HG02588 (cell line): ENCODE results near the gene NT5C2.
A peak's percentile ranks its signal among the peaks of the same experiment; 100 is the strongest.
"Not testable (repeated sequence)": the region's sequence is repeated elsewhere in the genome, so short reads cannot be mapped to it uniquely, and the experiment has no call there.

ENCODE experiments used
- ATAC-seq: cut with Tn5 transposase; IDR thresholded peaks from one replicate; pipeline ENCODE4 v1.9.1; 2021; ENCODE audit warnings: mild to moderate bottlenecking, moderate library complexity; ENCODE audit not compliant: unreplicated experiment

The NT5C2 gene

GRCh38 chr10:103203466-103203865, 10.4 kb upstream of the NT5C2 start:
- ATAC-seq = no peak

DNA sequence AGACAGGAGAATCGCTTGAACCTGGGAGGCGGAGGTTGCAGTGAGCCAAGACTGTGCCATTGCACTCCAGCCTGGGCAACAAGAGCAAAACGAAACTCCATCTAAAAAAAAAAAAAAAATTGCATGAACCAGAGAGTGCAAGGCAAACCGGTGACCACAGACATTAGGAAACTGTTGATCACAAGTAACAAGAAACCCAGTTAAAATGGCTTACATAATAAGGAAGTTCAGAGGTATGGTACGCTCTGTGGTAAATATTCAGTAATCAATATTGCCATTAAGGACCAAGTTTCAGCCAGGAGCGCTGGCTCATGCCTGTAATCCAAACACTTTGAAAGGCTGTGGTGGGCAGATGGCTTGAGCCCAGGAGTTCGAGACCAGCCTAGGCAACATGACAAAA, 9.2 kb upstream of the NT5C2 start:
- no peak for ATAC-seq

- ATAC-seq = no peak
These were observed 6.4 kb upstream of the NT5C2 start for GRCh38 chr10:103199488-103199887.

- ATAC-seq = no peak
These were observed 5.6 kb upstream of the NT5C2 start for GRCh38 chr10:103198648-103199047.

GRCh38 chr10:103197903-103198302, 4.8 kb upstream of the NT5C2 start:
- no peak for ATAC-seq

GRCh38 chr10:103197174-103197573, 4.1 kb upstream of the NT5C2 start:
- no peak for ATAC-seq

DNA sequence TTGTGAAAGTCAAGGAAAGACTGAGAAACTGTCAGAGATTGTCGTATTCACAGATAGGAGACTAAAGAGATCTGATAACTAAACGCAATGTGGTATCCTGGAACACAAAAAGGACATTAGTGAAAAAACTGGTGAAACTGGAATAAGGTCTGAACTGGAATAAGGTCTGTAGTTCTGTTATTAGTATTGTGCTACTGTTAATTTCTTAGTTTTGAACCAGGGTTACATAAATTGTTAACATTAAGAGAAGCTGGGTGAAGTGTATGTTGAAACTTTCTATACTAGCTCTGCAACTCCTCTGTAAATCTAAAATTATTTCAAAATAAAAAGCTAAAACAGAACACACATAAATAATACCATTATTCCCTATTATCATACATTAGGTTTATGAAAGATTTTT, 3.4 kb upstream of the NT5C2 start:
- ATAC-seq = no peak

- ATAC-seq = no peak
These were observed 903 bp upstream of the NT5C2 start for GRCh38 chr10:103193820-103194529.

GRCh38 chr10:103192451-103193106, 493 bp downstream of the NT5C2 start:
- peak; percentile 44 for ATAC-seq

GRCh38 chr10:103192089-103192450, 1.0 kb downstream of the NT5C2 start:
- no peak for ATAC-seq

DNA sequence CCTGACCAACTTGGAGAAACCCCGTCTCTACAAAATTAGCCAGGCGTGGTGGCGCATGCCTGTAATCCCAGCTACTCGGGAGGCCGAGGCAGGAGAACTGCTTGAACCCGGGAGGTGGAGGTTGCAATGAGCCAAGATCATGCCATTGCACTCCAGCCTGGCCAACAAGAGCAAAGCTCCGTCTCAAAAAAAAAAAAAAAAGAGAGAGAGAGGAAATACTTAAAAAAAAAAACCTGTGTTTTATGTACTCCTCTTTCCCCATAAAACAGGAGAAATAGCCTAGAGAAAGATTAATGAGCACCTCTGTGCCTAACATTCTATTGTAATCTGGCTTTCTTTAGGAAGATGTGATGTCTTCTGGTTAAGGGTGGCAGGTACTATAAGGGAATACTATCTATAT, 1.9 kb downstream of the NT5C2 start:
- not testable (repeated sequence) for ATAC-seq

GRCh38 chr10:103188853-103189252, 4.2 kb downstream of the NT5C2 start:
- ATAC-seq = no peak

- no peak for ATAC-seq
These were observed 6.9 kb downstream of the NT5C2 start for GRCh38 chr10:103186128-103186527.

- no peak for ATAC-seq
These were observed 8.5 kb downstream of the NT5C2 start for GRCh38 chr10:103184615-103185014.

DNA sequence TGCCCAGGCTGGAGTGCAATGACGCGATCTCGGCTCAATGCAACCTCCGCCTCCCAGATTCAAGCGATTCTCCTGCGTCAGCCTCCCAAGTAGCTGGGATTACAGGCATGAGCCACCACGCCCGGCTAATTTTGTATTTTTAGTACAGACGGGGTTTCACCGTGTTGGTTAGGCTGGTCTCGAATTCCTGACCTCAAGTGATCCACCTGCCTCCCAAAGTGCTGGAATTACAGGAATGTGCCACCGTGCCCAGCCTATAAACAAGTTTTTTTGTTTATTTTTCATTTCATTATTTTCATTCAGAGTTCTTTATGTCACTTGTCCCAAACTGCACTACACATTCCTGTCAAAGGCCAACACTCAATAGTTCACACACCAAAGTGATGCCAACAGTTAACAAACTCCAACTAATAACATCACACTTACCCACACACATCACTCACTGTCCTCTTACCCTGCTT, 9.1 kb downstream of the NT5C2 start:
- ATAC-seq = not testable (repeated sequence)

GRCh38 chr10:103181244-103181643, 11.8 kb downstream of the NT5C2 start:
- ATAC-seq = peak; percentile 66

GRCh38 chr10:103180491-103180890, 12.6 kb downstream of the NT5C2 start:
- ATAC-seq = no peak

DNA sequence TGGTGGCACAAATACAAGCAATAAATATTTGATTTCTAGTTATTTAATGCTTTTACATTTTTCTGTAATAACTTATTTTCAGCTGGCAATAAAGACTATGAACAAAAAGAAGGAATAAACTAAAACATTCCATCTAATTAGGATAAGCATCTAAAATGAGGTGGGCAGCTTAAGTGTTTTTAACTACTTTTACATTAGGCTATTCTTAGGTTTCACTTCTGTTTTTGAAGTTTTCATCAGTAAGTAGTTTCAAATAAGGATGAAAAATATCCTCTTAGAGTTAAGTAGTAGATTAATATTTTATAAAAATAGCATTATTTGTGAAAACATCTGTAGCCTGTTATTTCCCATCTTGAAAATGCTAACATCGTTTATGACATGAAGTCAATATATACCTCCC, 15.9 kb downstream of the NT5C2 start:
- no peak for ATAC-seq

DNA sequence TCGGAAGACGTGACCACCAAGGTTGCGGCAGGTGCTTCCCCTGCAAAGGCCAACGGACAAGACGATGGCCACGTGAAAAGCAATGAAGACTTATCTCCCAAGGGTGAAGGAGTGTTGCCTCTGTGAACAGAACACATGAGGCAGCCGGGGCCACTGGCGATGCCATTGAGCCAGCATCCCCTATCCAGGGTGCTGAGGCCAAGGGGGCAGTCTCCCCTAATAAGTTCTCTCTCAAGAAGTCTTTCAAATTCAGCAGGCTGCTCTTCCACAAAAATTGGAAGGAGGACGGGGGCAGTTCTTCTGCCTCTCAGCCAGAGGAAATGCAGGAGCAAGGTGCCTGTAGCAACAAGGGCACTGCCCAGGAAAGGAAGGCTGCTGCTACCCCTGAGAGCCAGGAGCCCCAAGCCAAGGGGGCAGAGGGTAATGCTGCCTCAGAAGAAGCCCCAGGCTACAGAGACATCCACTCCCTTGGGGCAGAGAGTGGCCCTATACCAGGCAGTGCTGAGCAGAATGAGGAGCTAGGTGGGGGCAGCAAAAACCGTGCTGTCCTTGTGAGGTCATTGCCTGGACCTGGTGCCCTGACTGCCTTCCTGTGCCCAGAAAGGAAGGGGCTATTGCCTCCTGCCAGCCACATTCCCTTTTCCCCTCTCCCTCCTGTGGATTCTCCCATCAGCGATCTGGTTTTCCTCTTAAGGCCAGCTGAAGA, 17.3 kb downstream of the NT5C2 start:
- ATAC-seq = no peak

DNA sequence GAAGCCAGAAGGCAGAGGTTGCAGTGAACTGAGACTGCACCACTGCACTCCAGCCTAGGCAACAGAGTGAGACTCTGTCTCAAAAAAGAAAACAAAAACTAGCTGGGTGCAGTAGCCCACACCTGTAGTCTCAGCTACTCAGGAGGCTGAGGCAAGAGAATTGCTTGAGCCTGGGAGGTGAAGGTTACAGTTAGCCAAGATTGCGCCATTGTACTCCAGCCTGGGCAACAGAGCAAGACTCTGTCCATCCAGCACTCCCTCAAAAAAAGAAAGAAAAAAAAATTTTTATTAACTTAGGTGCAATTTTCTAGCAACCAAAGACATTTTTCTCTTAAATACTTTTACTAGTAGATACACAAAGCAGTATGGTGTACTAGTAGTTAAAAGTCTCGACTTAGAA, 18.7 kb downstream of the NT5C2 start:
- not testable (repeated sequence) for ATAC-seq

DNA sequence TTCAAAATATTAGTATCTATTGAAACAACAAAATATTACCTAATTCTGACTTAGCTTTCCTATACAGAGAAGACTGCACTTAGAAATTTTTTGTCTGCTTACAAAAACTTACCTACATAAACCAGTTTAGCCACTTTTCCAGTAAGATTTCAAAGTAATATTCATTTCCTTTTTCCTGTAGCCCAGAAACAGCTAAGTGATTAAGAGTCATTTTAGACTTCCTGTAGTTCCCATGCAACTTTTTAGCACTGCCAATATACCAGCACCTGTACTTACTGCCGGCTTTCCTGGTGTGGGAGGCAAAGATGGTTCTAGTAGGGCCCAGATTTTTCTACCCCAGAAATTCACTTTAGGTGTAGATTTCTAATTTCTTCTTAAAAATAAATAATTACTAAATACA, 21.8 kb downstream of the NT5C2 start:
- no peak for ATAC-seq

DNA sequence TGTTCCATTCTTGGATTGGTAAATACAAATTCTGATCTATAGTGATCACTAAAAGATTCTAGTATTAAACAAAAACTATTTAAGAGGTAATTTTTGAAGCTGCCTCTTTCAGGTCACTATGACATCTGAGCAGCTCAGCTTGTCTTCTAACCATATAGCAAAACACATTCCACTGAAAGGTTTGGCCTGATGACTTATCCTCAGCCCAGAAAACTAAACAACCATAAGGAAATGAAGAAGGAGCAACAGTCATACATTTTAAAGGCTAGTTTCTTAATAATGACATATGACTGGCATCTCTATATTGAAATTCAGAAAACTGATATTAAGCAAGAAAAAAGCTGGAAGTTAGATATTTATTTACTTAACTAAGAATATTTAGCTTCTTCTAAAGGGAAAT, 24.6 kb downstream of the NT5C2 start:
- ATAC-seq = no peak
